GM19193 (cell line): ENCODE results near the gene DEPDC7.

Experiments used
- POLR2A ChIP-seq: IDR thresholded peaks from 4 replicates; pipeline ENCODE4 v1.6.1; 2011; ENCODE audit not compliant: insufficient read depth, insufficient read length; ENCODE audit errors: extremely low read depth

Gene DEPDC7

DNA sequence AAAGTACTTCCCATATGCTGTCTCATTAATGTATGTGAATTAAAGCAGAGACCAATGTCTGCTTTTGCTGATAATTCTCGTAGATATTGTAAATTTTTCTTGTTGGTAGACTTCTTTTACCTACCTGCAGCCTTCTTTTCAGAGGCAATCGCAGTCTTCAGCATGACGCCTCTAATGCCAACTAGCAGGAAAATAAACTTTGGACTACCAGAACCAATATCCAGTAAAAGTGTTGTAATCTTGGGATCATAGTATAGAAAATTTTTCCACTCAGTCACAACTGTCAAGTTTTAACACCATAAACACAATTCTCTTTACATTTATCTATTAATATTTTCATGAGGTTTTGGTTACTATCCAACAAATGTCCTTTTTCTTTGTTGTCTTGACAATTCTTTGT lies 2.3 kb downstream of the DEPDC7 start:
- TF ChIP-seq POLR2A, result no peak

- no peak for TF ChIP-seq POLR2A
These were observed 3.2 kb downstream of the DEPDC7 start for GRCh38 chr11:33018840-33019239.

DNA sequence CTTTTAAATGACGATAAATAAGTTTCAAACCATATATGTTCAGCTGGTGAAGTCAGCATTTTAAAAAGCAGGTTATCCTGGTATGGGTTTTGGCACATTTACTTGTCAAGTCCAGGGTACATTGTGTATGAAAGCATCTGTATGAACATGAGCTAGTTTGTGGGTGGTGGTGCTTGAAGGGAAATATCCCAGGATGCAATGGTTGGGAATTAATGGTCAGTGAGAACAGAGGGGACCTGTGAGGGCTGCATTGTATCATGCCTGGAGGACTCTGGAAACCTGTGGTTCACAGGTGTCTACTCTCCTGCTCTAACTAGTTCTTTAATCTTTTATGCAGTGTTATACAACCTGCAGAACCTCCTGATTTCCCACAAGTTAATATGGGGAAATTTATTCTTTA lies 5.8 kb downstream of the DEPDC7 start:
- TF ChIP-seq POLR2A, result no peak

GRCh38 chr11:33021937-33022336 lies 6.3 kb downstream of the DEPDC7 start:
- no peak for TF ChIP-seq POLR2A

DNA sequence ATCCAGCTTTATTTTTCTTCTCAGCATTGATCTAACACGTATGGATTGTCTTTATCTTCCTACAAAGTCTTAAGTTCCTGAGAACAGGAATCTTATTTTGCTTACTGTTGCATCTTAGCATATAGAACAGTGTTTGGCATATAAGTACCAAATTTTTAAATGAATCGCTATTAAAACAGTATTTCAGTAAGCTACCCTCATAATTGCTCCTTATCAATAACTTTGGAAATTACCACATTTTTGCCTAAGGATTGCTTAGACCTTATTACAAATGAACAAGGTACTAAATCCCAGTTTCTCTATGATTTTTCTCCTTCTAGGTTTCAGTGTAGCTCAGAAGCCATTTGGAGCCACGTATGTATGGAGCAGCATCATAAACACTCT lies 9.7 kb downstream of the DEPDC7 start:
- no peak for TF ChIP-seq POLR2A

DNA sequence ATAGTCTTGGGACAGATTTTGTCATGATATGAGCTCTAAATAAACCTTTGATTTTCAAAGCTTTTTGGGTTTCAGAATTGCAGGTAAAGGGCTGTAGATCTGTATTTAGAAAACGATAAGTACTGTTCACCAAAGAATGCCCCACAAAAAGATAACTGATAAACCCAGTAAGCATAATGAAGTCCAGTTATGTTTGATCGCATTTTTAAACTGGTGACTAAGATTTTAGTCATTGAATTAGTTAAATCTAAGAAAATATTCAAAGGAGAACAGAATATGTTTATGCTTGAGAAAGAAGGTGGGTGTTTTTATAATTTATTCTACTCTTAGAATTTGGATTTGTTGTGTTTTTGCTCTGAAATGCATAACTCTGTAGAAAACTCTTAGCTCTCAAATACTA lies 11.6 kb downstream of the DEPDC7 start:
- TF ChIP-seq POLR2A, result no peak

DNA sequence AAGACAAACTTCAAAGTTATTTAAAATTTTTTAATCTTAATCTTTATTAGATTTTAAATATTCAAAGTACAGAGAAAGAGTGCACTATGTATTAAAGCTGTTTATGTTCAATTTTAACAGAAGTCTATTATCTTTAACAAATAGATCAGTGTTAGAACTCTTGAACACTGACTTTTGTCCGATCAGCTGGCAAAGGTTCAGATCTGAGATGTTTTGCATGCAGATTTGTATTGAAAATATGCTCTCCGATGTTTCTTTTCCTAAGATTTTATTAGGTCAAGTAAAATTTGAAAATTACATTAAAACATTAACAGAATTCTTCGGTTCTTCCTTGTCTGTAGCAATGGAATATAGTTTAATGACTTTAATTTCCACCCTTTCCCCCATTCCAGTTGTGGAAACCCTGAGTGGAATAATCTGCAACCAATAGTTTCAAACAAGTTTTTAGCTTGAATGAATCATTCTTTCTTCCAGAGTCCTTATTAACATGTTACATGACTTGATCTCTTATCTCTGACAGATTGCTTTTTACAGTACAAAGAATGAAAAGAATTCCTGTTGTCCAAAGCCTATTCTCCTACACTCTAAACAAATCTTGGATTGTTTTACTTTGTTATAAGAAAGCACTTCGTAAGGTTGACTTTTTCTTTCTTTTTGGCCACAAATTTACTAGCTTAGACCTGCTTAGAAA lies 12.3 kb downstream of the DEPDC7 start:
- TF ChIP-seq POLR2A, result no peak

DNA sequence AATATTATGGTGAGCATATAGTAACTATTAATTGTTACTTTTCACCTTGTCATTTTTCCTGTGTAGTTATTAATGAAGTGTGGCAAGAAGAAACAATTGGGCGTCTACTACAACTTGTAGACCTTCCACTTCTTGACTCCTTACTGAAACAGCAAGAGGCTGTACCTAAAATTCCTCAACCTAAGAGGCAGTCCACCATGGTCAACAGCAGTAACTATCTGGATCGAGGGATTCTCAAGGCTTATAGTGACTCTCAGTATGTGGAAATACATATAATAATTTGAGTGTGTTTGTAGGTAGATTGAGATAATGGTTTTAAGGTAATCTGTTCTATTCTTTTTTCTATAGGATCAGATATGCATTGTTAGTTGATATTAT lies 12.8 kb downstream of the DEPDC7 start:
- no peak for TF ChIP-seq POLR2A

DNA sequence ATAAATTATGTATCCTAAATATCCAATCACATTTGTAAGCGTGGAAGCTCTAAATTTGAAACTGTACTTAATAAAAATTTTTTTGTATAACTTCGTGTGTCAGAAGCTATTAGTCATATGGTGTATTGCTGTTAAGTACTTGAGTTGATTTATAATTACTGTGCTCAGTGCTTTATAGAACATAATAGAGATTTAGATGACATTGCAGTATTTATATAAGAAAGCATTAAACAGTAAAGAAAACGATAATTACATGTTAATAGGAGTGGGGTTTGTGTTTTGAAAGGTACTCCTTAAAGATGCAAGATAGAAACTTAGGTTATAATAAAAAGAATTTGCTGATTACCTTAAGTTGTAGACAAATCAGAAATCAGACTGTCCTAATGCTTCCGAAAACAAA lies 17.8 kb downstream of the DEPDC7 start:
- no peak for TF ChIP-seq POLR2A

DNA sequence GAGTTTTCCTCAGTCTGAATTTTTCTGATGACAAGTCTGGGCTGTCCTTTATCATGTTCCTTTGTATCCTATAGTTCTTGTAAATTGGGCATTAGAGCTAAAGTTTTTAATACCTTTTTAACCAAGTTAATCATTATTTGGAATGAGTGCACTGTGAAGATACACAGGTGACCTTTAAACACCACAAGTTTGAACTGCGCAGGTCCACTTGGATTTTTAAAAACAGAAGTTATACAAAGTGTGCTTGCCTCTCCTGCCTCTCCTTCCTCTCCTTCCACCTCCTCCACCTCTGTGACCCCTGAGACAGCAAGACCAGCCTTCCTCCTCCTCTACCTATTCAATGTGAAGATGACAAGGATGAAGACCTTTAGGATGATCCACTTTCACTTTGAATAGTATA lies 19.3 kb downstream of the DEPDC7 start:
- no peak for TF ChIP-seq POLR2A

DNA sequence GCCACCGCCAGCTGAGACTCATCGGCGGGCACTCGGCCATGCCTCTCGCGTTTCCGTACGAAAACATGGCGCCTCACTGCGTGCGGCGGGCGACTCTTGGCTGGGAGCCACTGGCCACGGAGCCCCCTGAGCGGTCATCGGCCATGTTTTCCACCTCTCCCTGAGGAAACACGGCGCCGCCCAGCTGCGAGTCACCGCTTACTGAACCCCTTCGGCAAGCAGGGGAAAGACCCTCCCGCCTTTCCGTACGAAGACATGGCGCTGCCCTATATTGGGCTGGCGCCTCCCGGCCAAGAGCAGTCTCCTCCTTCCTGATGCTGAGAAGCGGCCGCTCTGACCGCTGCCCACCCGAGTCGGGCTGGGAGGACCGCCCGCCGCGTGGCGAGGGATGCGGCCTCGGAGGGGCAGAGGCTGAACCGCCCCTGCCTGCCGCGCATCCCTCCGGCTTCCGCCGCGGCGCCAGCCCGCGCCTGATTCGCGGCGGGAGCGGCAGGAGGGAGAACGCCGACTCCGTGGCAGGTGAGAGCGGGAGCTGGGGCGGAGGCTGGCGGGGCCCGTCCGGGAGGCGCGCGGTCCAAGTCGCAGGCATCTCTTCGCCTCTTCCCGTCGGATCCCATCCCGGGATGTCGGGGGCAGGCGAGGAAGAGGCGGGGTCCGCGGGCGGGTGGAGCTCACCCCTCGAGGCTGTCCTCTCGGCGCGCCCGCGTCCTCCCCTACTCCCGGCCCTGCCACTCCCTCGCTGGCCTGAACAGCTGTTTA lies 23.8 kb downstream of the DEPDC7 start, which contains the start of gene TCP11L1:
TCP11L1 (plus strand) TSS at position 299 of the 759 bp plus-strand sequence. CDS start 4,202 bp downstream, outside the sequence.
- TF ChIP-seq POLR2A, result peak; percentile 45

- TF ChIP-seq POLR2A, result no peak
These were observed 24.6 kb downstream of the DEPDC7 start for GRCh38 chr11:33040033-33040861.

DNA sequence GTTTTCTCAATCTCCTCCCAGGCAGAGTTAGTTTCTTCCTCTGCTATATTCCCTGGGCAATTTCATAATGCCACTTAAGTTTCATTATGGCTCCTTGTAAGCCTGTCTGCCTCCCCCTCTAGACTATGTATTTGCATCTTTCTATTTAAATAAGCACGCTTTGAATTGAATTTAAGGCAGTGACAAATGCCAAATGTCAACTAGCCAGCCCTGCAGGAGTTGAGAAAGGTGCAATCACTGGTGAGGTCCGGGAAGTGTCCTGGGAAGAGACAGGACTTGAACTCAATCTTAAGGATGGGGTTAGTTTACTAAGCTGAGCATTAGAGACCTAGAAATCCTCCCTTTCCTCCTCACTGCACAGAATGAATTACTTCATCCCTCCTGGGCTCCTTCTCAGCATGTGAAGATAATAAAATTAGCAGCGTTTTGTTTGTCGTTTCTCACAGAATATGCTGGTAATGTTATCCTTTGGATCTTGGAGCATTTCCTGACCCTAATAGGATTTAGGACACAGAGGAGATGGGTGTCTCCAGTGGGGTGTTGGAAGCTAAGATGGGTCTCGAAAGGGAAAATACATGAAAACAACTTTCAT lies 25.3 kb downstream of the DEPDC7 start:
- no peak for TF ChIP-seq POLR2A

DNA sequence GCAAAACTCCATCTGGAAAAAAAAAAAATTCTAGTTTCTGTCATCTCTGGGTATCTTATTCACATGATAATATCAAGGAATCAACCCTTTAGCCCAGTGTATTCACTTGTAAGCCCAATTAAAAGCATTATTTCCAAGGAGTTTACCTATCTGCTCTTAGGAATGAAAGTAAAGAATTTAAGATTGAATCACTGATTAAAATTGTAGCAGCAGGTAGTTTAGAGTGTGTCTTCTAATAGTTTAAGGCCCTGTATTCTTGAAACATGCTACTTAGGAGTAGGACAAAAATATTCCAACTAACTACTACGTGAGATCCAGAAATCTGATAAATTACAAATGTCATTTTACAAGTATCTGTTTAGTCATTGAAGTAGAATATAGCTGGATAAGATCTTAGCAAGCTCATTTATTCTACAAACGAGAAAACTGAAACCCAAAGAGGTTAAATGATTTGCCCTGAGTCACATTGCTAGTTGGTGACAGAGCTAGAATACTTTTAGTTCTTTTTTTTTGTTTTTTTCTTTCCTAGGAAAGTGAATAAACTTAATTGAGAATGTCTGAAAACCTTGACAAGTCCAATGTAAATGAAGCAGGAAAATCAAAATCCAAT lies 27.6 kb downstream of the DEPDC7 start:
- TF ChIP-seq POLR2A, result no peak
